GM12892 (cell line): ENCODE data around the gene HOXA11.

Experiments
- POLR2A ChIP-seq: IDR thresholded peaks from 2 replicates; pipeline ENCODE4 v1.6.1; 2011; ENCODE audit warnings: low read depth, low read length, control low read depth
- POLR2AphosphoS5 ChIP-seq: IDR thresholded peaks from 2 replicates; pipeline ENCODE4 v1.6.1; 2011; ENCODE audit warnings: low read depth, low read length, control low read depth
- TAF1 ChIP-seq: IDR thresholded peaks from 2 replicates; pipeline ENCODE4 v1.6.1; 2011; ENCODE audit warnings: low read depth, mild to moderate bottlenecking, control low read depth, low read length, borderline replicate concordance

- TF ChIP-seq POLR2AphosphoS5 (no peak), POLR2A (no peak), TAF1 (no peak)
Observed at GRCh38 chr7:27138985-27139333, 46.1 kb downstream of the HOXA11 start.
